IPS DF 6.9 (cell line): ENCODE data around the gene SERPINI1.

Experiments used
- DNase-seq: peaks from one replicate; pipeline ENCODE4 v3.0.0-alpha.2; 2013; ENCODE audit warnings: low read depth, low spot score
- H3K27ac ChIP-seq: one replicate; pipeline ENCODE4 v1.5.1; 2013; ENCODE audit warnings: low read length, control low read depth
- H3K27me3 ChIP-seq: 2 replicates; pipeline ENCODE4 v1.6.1; 2013; ENCODE audit warnings: mild to moderate bottlenecking, low read length; ENCODE audit not compliant: control insufficient read depth, insufficient read depth
- H3K36me3 ChIP-seq: 2 replicates; pipeline ENCODE4 v1.6.1; 2013; ENCODE audit warnings: low read length; ENCODE audit not compliant: control insufficient read depth, insufficient read depth
- H3K4me1 ChIP-seq: 2 replicates; pipeline ENCODE4 v1.6.1; 2013; ENCODE audit warnings: low read length; ENCODE audit not compliant: control insufficient read depth, insufficient read depth
- H3K4me3 ChIP-seq: 2 replicates; pipeline ENCODE4 v1.5.1; 2013; ENCODE audit warnings: mild to moderate bottlenecking, low read length
- H3K9me3 ChIP-seq: 2 replicates; pipeline ENCODE4 v1.6.1; 2013; ENCODE audit warnings: low read length, inconsistent platforms; ENCODE audit not compliant: control insufficient read depth, insufficient read depth
- WGBS: extraction: QIAGEN DNeasy Blood & Tissue Kit; methylation state at CpG from one replicate; pipeline ENCODE4 v1.1.7; 2013; ENCODE audit warnings: mixed read lengths, missing lambda C conversion rate; ENCODE audit not compliant: insufficient read length, insufficient coverage; 5-methylcytosine and 5-hydroxymethylcytosine counted together

The SERPINI1 gene

GRCh38 chr3:167783781-167784180, 48.3 kb downstream of the SERPINI1 start:
- H3K36me3 ChIP-seq = no peaks in the 10 kb centered on the region
- no peaks in the 10 kb centered on the region for H3K9me3 ChIP-seq
- WGBS = no CpG with 5 or more reads among the region's 1 CpG
- no peaks in the 10 kb centered on the region for H3K27me3 ChIP-seq
- no peak overlapping the region for H3K4me3 ChIP-seq
- H3K27ac ChIP-seq = no peak overlapping the region
- no peak for DNase-seq
- H3K4me1 ChIP-seq = no peaks in the 10 kb centered on the region

- Histone ChIP-seq H3K9me3 (no peaks in the 10 kb centered on the region), H3K36me3 (no peaks in the 10 kb centered on the region), H3K27me3 (no peaks in the 10 kb centered on the region), H3K4me1 (no peaks in the 10 kb centered on the region), H3K27ac (no peak overlapping the region), H3K4me3 (no peak overlapping the region)
- WGBS = no CpG with 5 or more reads among the region's 3 CpGs
- DNase-seq = no peak
Measured at GRCh38 chr3:167785790-167786189, 50.3 kb downstream of the SERPINI1 start.

- H3K27me3 ChIP-seq = no peaks in the 10 kb centered on the region
- WGBS = no CpG with 5 or more reads among the region's 4 CpGs
- no peak overlapping the region for H3K4me3 ChIP-seq
- H3K9me3 ChIP-seq = no peaks in the 10 kb centered on the region
- DNase-seq = no peak
- no peak overlapping the region for H3K27ac ChIP-seq
- no peaks in the 10 kb centered on the region for H3K36me3 ChIP-seq
- H3K4me1 ChIP-seq = no peaks in the 10 kb centered on the region
Measured at GRCh38 chr3:167787440-167787839, 51.9 kb downstream of the SERPINI1 start.

- Histone ChIP-seq H3K27ac (no peak overlapping the region), H3K4me3 (no peak overlapping the region), H3K4me1 (no peaks in the 10 kb centered on the region), H3K36me3 (no peaks in the 10 kb centered on the region), H3K9me3 (no peaks in the 10 kb centered on the region), H3K27me3 (no peaks in the 10 kb centered on the region)
- DNase-seq = no peak
Measured at GRCh38 chr3:167798443-167798842, 62.9 kb downstream of the SERPINI1 start.

GRCh38 chr3:167808910-167809309, 73.4 kb downstream of the SERPINI1 start:
- no peak overlapping the region for H3K27ac ChIP-seq
- no peak for DNase-seq
- H3K4me3 ChIP-seq = no peak overlapping the region
- no CpG with 5 or more reads among the region's 2 CpGs for WGBS
- H3K9me3 ChIP-seq = no peaks in the 10 kb centered on the region
- H3K36me3 ChIP-seq = no peaks in the 10 kb centered on the region
- no peaks in the 10 kb centered on the region for H3K4me1 ChIP-seq
- H3K27me3 ChIP-seq = no peaks in the 10 kb centered on the region

GRCh38 chr3:167810236-167810635, 74.7 kb downstream of the SERPINI1 start:
- Histone ChIP-seq H3K27me3 (no peaks in the 10 kb centered on the region), H3K4me3 (no peak overlapping the region), H3K4me1 (no peaks in the 10 kb centered on the region), H3K36me3 (no peaks in the 10 kb centered on the region), H3K9me3 (no peaks in the 10 kb centered on the region), H3K27ac (no peak overlapping the region)
- DNase-seq = no peak

GRCh38 chr3:167811031-167811430, 75.5 kb downstream of the SERPINI1 start:
- no peaks in the 10 kb centered on the region for H3K9me3 ChIP-seq
- DNase-seq = no peak
- H3K36me3 ChIP-seq = no peaks in the 10 kb centered on the region
- no peaks in the 10 kb centered on the region for H3K4me1 ChIP-seq
- H3K27ac ChIP-seq = no peak overlapping the region
- H3K27me3 ChIP-seq = no peaks in the 10 kb centered on the region
- H3K4me3 ChIP-seq = no peak overlapping the region

GRCh38 chr3:167813169-167814123, 77.9 kb downstream of the SERPINI1 start:
- Histone ChIP-seq H3K4me1 (no peaks in the 10 kb centered on the region), H3K27ac (no peak overlapping the region), H3K4me3 (no peak overlapping the region), H3K27me3 (no peaks in the 10 kb centered on the region), H3K36me3 (no peaks in the 10 kb centered on the region), H3K9me3 (no peaks in the 10 kb centered on the region)
- DNase-seq = no peak
- no CpG with 5 or more reads among the region's 6 CpGs for WGBS

GRCh38 chr3:167814441-167814951, 79.0 kb downstream of the SERPINI1 start:
- no peaks in the 10 kb centered on the region for H3K4me1 ChIP-seq
- no peak overlapping the region for H3K27ac ChIP-seq
- no peaks in the 10 kb centered on the region for H3K36me3 ChIP-seq
- no CpG with 5 or more reads among the region's 4 CpGs for WGBS
- DNase-seq = no peak
- no peaks in the 10 kb centered on the region for H3K9me3 ChIP-seq
- no peaks in the 10 kb centered on the region for H3K27me3 ChIP-seq
- no peak overlapping the region for H3K4me3 ChIP-seq

GRCh38 chr3:167816953-167817352, 81.4 kb downstream of the SERPINI1 start:
- Histone ChIP-seq H3K4me1 (no peaks in the 10 kb centered on the region), H3K27ac (no peak overlapping the region), H3K9me3 (no peaks in the 10 kb centered on the region), H3K4me3 (no peak overlapping the region), H3K36me3 (no peaks in the 10 kb centered on the region), H3K27me3 (no peaks in the 10 kb centered on the region)
- no peak for DNase-seq
- no CpG with 5 or more reads among the region's 2 CpGs for WGBS
